ENCODE measurements around the gene NET1.

Gene NET1

DNA sequence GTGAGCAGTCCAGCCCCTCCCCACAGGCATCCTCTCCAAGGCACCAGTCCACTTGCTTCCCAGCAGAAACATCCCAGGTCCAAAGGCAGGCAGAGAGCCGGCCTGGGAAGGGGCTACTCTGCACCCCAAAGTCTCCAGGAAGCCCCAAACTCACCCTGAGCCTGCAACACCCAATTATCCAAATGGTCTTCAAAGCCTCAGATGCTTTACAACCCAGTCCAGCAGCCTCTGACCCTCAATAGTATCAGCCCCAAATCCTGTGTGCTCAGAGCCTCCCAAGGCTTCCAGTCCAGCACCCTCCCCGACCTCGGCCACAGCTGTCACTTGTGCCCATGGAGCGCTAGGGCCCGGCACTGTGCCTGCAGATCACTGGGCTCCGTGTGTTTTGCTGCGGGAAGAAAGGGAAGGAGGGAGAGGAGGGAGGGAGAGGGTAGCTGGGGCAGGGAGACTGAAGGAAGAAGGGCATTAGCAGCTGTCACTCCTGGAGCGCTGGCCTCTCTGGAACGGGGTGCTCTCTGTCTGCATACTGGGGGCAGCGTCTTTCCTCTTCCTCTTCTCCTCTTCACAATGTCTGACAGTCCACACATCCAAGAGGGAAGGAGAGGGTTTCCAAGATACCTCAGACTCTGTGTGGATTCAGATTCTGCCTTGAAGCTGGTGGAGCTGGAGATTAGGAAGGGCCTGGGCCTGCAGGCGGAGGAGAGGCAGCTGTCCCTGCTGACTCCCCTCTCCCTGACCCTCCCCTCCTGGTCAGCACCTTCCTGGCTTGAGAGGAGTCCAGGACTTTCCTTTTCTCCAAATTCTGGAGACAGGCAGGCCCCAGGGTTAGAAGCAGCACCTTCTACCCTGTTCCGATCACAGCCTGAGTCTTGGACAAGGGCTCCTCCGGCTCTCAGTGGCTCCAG is 73.8 kb downstream of the NET1 start:
- DNase-seq, result no peak

DNA sequence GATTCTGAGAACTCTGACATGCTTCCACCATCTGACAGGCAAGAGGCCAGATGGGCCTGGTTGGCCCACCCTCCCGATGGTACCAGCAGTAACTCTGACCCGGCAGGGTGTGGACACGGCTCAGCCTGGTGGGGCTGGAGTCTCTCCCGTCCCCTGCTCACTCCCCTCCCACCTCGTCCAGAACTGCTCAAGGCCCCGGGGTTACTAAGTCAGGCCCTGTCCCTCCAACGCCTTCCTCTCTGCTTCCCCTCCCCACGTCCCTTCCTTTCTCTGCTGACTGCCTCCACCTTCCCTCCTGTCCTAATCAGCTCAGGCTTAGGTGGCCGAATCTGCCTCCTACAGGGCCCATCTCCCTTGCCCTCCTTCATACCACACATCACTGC is 74.5 kb downstream of the NET1 start:
- DNase-seq, result no peak

- DNase-seq, result no peak
Measured at GRCh38 chr10:5488272-5489161, 76.2 kb downstream of the NET1 start.

DNA sequence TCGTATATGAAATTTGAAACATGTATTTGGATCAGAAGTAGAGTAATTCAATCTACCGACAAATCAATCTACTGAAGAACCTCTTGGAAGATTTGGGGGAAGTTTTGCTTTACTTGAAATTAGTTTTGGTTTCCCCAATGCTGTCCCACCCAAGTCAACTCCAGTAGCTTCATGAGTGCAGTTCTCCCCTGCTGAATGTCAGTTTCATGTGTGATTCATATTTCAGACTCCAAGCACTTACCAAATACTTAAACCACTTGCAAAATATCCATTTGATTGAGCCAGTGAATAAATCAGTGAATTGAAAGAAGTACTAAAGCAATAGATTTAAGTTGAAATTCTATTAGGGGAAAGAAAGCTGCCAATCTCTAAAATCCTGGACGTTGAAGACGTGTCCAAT is 77.7 kb downstream of the NET1 start:
- DNase-seq, result no peak

GRCh38 chr10:5490698-5491464 is 78.5 kb downstream of the NET1 start:
- DNase-seq, result no peak

DNA sequence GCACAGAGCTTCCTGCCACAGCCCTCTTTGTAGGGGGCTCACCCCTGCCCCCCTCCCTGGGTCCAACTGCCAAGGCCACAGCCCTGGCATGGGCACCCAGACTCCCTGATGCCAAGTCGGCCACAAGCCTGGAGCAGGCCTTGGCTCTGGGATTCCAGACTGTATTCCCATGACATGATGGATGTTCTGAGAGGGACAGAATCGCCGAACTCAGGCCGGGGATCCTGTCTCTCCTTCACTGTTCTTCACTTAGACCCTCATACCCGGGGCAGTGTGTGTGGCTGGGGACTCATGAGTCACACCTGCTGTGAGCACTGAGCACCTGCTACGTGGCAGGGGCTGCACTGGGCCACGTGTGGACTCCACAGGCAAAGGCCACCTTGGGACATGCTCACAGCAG is 79.1 kb downstream of the NET1 start:
- DNase-seq, result no peak

DNA sequence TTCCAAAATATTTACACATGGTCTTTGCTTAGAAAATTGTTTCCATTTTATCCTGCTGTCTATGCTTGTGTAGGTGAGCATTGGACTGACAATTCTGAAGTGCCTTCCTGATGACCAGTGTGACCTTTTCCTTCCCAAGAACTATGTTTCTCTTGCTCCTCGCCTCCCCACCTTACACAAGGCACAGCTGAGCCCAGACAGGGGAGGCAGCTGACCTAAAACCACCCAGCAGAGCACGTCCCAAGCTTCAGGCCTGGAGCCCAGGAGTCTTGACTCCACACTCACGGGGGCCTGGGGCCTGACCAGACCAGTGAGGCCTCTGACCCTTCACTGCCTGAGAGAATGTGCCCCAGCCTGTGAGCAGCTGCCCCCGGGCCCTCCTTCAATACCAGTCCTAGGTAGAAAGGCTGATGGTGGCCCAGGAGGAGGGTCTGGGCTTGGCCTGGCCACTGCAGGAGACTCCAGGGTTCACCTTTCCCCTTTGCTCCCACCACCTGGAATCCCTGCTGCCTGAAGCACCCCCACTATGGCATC is 80.0 kb downstream of the NET1 start:
- no peak for DNase-seq

GRCh38 chr10:5492929-5493576 is 80.7 kb downstream of the NET1 start:
- DNase-seq, result no peak

GRCh38 chr10:5493691-5494090 is 81.3 kb downstream of the NET1 start:
- DNase-seq, result no peak

DNA sequence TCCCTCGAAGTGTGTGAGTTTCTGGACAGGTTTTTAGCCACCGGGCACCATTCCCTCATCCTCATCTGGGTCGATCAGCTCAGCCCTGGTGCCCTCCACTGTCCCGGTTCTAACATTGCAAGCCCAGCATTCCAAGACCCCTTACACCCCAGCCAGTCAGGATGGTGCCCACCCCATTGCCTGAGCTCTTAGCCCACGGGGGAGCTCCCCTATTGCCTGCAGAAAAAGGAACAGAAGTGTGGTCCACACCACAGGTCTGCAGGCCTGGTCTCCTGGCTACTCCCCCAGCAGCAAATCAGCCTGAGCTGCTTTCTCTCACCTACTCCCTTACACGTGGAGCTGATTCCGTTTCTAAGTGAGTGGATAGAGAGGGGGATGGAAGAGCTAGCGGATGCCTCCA is 82.3 kb downstream of the NET1 start:
- DNase-seq, result no peak

DNA sequence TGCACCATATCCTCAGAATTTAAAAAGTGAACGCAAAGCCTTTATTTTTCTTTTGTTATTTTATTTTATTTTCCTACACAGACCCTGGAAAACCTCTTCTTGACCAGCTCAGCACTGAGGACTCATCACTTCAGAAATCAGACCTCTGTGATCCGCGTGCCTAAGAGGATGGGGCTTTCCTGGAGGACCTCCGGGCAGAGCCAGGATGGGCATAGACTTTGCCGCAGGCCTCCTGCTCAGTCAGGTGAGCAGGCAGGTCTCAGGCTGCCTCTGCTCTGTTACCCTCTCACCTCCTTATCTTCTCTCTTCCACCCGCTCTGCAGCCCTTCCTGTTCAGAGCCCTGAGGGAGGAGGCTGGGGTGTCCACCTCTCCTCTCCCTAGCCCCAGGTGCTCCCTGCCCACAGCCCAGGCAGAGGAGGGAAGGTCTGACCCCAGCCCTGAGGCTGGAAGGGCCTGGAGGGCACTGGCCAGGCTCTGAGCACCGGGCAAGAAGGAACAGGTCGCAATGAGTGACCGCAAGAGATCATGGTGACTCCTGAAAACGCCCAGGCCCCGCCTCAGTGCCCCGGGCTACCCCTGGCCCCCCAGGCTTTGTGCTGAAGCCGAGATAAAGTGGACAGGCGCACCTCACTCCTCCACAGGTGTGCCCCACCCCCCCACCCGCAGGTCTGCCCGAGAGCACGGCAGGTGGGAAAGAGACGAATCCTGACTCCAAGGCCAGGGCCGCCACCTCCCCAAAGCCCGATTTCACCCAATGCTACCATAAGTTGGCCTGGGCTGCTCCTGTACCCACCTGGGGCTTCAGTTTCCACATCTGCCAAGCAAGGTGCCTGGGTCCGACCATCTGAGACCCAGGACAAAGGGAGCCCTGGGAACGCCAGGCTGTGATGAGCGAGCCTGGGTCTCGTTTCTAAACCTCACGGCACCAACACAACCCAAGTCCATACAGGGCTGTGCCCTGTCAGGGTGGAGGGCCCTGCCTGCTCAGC is 84.2 kb downstream of the NET1 start:
- DNase-seq, result no peak

- DNase-seq, result no peak
Measured at GRCh38 chr10:5497289-5497688, 84.9 kb downstream of the NET1 start.

- DNase-seq, result no peak
Measured at GRCh38 chr10:5497948-5498730, 85.8 kb downstream of the NET1 start.

DNA sequence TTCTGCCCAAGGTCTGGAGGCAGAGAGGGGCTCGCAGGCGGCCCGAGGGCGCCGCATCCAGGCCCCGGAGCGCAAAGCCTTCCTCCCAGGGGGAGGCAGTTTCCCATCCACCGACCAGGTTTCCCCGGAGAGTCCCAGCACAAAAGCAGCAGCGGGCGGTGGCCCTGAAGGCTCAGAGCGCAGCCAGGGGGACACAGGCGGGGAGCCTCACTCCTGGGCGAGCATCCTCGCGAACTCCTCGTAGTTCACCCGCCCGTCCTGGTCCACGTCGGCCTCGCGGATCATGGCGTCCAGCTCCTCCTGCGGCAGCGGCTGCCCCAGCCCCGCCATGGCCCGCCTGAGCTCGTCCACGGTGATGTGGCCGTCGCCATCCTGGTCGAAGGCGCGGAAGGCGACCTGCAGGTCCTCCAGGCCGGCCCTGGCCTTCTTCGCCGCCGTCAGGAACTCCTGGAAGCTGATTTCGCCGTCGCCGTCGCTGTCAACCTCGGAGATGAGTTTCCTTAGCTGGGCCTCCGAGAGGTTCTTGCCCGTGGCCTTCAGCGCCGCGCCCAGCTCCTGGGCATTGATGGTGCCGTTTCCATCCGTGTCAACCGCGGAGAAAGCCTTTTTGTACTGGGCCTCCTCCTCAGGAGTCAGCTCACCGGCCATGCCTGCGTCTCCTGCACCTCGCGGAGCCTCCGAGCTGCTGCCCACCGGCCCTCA is 86.6 kb downstream of the NET1 start:
- no peak for DNase-seq

GRCh38 chr10:5499493-5500140 is 87.3 kb downstream of the NET1 start, which contains the start of gene CALML5:
CALML5 (minus strand) TSS chr10:5499570; CDS start chr10:5499438, 132 bp downstream.
- DNase-seq, result no peak

DNA sequence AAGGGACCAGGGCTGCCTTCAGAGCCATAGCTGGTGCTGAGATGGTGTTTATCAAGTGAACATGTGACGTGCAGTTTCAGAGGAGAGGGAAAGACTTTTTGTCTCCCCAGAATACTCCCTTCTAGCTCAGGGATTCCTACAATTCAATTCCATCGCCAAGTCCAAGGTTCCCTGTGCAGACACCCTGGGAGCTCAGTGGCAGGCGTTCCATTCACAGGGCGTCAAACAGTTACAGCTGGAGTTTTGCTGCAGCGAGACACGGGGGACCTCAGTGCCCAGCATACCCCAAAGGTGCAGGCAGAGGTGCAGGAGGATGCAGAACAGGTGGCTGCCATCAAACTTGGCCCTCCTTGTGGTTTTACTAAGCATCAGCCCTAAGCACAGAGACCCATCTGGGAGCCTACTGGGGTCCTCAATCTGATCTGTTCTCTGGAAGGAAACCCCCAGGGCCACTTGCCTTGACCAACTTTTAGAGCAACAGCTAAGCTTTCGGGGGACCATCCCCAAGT is 87.9 kb downstream of the NET1 start:
- DNase-seq, result no peak

DNA sequence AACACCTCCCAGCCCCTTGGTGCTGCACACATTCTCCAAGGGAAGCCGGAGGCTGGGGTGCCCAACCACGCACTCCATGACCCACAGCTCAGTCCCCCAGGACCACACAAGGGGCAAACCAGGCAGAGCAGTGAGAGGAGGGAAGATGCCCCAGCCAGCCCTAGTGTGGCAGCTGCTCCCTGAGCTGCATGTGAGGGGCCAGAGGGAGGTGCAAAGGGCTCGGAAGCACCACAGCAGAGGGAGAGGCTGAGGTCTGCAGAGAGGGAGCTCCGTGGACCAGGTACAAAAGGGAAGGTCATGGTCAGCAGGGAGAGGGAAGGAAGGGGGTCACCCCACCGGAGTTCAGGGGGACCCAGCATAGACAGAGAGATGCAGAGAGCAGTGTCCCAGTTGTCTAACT is 88.6 kb downstream of the NET1 start:
- no peak for DNase-seq

GRCh38 chr10:5502061-5502521 is 89.7 kb downstream of the NET1 start:
- no peak for DNase-seq
